ENCODE measurements around the gene CYP2F1.

DNA sequence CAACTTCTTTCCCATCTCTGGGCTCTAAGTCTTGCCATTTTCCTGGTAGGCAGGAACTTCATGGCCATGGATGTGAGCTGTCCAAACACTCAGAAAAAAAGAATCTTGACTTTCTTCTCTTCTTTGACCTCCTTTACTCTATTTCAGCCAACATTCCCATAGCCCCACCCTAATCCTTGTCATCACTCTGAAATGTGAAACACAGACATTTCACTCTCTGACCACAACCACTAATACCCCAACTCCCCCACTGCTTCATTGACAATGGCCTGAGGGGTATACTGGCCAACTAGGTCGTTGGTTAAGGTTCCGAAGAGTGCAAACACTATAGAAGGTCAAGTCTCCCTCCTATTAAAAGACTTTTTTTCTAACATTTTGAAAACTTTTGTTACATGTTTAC, 30.7 kb upstream of the CYP2F1 start:
- TF ChIP-seq EZH2phosphoT487 (IDR thresholded peaks at IDR 0.05; ENCODE audit: low read length) (no peak), EZH2 (optimal IDR thresholded peaks at IDR 0.05; ENCODE audit: low read depth, low read length) (no peak)
- TF ChIP-seq, protein P1, sequence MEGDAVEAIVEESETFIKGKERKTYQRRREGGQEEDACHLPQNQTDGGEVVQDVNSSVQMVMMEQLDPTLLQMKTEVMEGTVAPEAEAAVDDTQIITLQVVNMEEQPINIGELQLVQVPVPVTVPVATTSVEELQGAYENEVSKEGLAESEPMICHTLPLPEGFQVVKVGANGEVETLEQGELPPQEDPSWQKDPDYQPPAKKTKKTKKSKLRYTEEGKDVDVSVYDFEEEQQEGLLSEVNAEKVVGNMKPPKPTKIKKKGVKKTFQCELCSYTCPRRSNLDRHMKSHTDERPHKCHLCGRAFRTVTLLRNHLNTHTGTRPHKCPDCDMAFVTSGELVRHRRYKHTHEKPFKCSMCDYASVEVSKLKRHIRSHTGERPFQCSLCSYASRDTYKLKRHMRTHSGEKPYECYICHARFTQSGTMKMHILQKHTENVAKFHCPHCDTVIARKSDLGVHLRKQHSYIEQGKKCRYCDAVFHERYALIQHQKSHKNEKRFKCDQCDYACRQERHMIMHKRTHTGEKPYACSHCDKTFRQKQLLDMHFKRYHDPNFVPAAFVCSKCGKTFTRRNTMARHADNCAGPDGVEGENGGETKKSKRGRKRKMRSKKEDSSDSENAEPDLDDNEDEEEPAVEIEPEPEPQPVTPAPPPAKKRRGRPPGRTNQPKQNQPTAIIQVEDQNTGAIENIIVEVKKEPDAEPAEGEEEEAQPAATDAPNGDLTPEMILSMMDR (IDR thresholded peaks at IDR 0.05; ENCODE audit: low read length) = no peak

All from MM.1S (cell line).